Lung (tissue), 12 donors: ENCODE data around the gene MFRP. TPM values are rescaled to one million over a fixed set of nuclear protein-coding genes. Genes with fewer than 3 reads are reported as not detected.
A peak's percentile ranks its signal among the peaks of the same experiment; 100 is the strongest.

Source experiments
- ATAC-seq: fragments of 200-7000 bp; cut with Tn5 transposase; one replicate; pipeline ENCODE4 v1.9.1; 2020; ENCODE audit warnings: moderate number of reproducible peaks; ENCODE audit not compliant: insufficient read depth, low FRiP score
- DNase-seq, 3 donors: peaks; one replicate each; pipeline ENCODE4 v3.0.0-alpha.2; 2013 to 2017
- H3K27ac ChIP-seq, 2 donors: one replicate each; pipeline ENCODE4 v1.5.1; 2013; ENCODE audit warnings: mild to moderate bottlenecking in 2 of 2, moderate library complexity in 2 of 2, control low read depth in 1 of 2, inconsistent platforms in 1 of 2, low read depth in 1 of 2, low read length in 1 of 2
- H3K27me3 ChIP-seq, 3 donors: one replicate each; pipeline ENCODE4 v1.5.1; 2013; ENCODE audit warnings: low read length in 2 of 3; ENCODE audit not compliant: control insufficient read depth in 3 of 3, insufficient read depth in 3 of 3
- H3K36me3 ChIP-seq, 4 donors: one replicate each; pipeline ENCODE4 v1.5.1; 2013; ENCODE audit warnings: low read length in 4 of 4, mild to moderate bottlenecking in 1 of 4, moderate library complexity in 1 of 4; ENCODE audit not compliant: control insufficient read depth in 4 of 4, insufficient read depth in 4 of 4
- H3K4me1 ChIP-seq, 5 donors: one replicate each; pipeline ENCODE4 v1.5.1; 2013; ENCODE audit warnings: low read length in 5 of 5, mild to moderate bottlenecking in 2 of 5, moderate library complexity in 1 of 5; ENCODE audit not compliant: control insufficient read depth in 5 of 5, insufficient read depth in 5 of 5
- H3K4me3 ChIP-seq: one replicate; pipeline ENCODE4 v1.5.1; 2013; ENCODE audit warnings: mild to moderate bottlenecking, control low read depth, moderate library complexity
- H3K9ac ChIP-seq, 2 donors: one replicate each; pipeline ENCODE4 v1.5.1; 2013; ENCODE audit warnings: low read length in 2 of 2, control low read depth in 1 of 2; ENCODE audit not compliant: insufficient read depth in 1 of 2
- H3K9me3 ChIP-seq, 4 donors: one replicate each; pipeline ENCODE4 v1.5.1; 2013; ENCODE audit warnings: low read length in 3 of 4, mild to moderate bottlenecking in 1 of 4, moderate library complexity in 1 of 4; ENCODE audit not compliant: control insufficient read depth in 4 of 4, insufficient read depth in 3 of 4
- CTCF ChIP-seq: IDR thresholded peaks from 2 replicates; pipeline ENCODE4 v1.5.1; 2012; ENCODE audit warnings: mild to moderate bottlenecking; ENCODE audit errors: control extremely low read depth, extremely low read depth
- WGBS, 2 donors: extraction: QIAGEN DNeasy Blood & Tissue Kit; methylation state at CpG; one replicate each; pipeline ENCODE4 v1.1.7; 2013; 5-methylcytosine and 5-hydroxymethylcytosine counted together
- polyA plus RNA-seq, 2 donors: library from polyadenylated mRNA; stranded (reverse); fragments of 200-250 nt; gene quantifications; one replicate each; pipeline ENCODE4 v1.2.1, GENCODE V29; 2013
- total RNA-seq, 2 donors: library from RNA; depleted of rRNA in 1 of 2; stranded (reverse); fragments of >200 nt in 1 of 2; gene quantifications; one replicate each; pipeline ENCODE4 v1.2.1, GENCODE V29; 2014 to 2021
- donor health status: control.
- donor health status: control.
- donor health status: Bipolar disorder and iron deficiency.
- donor health status: healthy.
- donor health status: DM: yes; HTN: yes; CAD: no.

Gene MFRP
- total and polyA plus RNA-seq, 4 donors, result not detected

GRCh38 chr11:119316729-119317591, 29.5 kb downstream of the MFRP start, which contains the start of gene MCAM:
MCAM (minus strand) TSS chr11:119317130; CDS start chr11:119317101, 29 bp downstream.
- DNase-seq, result peak; percentile 75 to 81 (median 76)
- WGBS, 2 donors, result 0 to 2% methylated on average over 56 to 74 of the region's 74 CpGs
- no peak within 1 kb of the TSS for H3K9ac ChIP-seq
- H3K4me3 ChIP-seq, result peak within 1 kb of the TSS; percentile 69
- ATAC-seq, result no peak
- peaks cover 0 to 5% (median 0%) of the 10 kb centered on the region in 4 donors for H3K36me3 ChIP-seq
- H3K27ac ChIP-seq, result peak within 1 kb of the TSS; percentile 77 to 80
- H3K27me3 ChIP-seq, result no peaks in the 10 kb centered on the region
- TF ChIP-seq CTCF, result no peak
- peaks cover 0 to 66% (median 18%) of the 10 kb centered on the region in 5 donors for H3K4me1 ChIP-seq
- no peaks in the 10 kb centered on the region for H3K9me3 ChIP-seq

GRCh38 chr11:119316016-119316728, 30.3 kb downstream of the MFRP start:
- peaks cover 0 to 9% (median 2%) of the 10 kb centered on the region in 4 donors for H3K36me3 ChIP-seq
- ATAC-seq (no peak), DNase-seq (peak; percentile 50 to 65 (median 54))
- 1 to 2% methylated on average over 36 to 46 of the region's 46 CpGs for WGBS, 2 donors
- peak overlapping the region in 1 of 2 donors; percentile 41 for H3K9ac ChIP-seq
- H3K9me3 ChIP-seq, result no peaks in the 10 kb centered on the region
- H3K27me3 ChIP-seq, result no peaks in the 10 kb centered on the region
- peaks cover 0 to 61% (median 18%) of the 10 kb centered on the region in 5 donors for H3K4me1 ChIP-seq
- TF ChIP-seq CTCF, result no peak
- peak overlapping the region; percentile 77 to 80 for H3K27ac ChIP-seq
- peak overlapping the region; percentile 69 for H3K4me3 ChIP-seq

GRCh38 chr11:119315131-119316015, 31.1 kb downstream of the MFRP start:
- Histone ChIP-seq H3K9me3 (no peaks in the 10 kb centered on the region), H3K4me1 (peaks cover 0 to 53% (median 18%) of the 10 kb centered on the region in 5 donors), H3K9ac (peak overlapping the region in 1 of 2 donors; percentile 41), H3K27me3 (no peaks in the 10 kb centered on the region), H3K4me3 (peak overlapping the region; percentile 69), H3K36me3 (peaks cover 0 to 15% (median 2%) of the 10 kb centered on the region in 4 donors), H3K27ac (peak overlapping the region; percentile 77 to 80)
- ATAC-seq, result no peak
- DNase-seq, result peak; percentile 58 to 69 (median 65)
- 10% methylated on average over 25 to 29 of the region's 29 CpGs for WGBS, 2 donors
- no peak for TF ChIP-seq CTCF
